ENCODE measurements around the gene AKAP6. TPM values are rescaled to one million over a fixed set of nuclear protein-coding genes. Genes with fewer than 3 reads are reported as not detected.

The AKAP6 gene
- total and polyA plus RNA-seq, 4 donors, result 0.42 to 3.2 (median 1.7) TPM

DNA sequence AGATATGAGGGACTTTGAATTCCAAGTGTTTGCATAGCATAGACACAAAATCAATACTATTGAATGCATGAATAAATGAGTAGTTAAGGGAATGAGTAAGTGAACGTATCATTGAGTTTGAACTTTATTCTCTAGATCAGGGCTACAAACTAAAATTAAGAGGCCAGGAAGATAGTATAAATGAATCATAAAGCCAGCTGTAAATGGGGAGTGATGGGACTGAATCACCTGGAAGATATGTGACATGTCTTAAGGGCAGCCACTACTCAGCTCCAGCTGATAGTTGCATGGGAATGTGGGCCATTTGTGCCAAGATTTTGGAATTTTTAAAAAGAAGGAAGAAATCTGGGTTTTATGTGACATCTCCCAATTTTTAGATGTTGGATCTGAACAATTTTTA lies 229.9 kb downstream of the AKAP6 start:
- H3K27me3 ChIP-seq (ENCODE audit: control insufficient read depth in 4 of 4, insufficient read depth in 4 of 4, low read length in 3 of 4), result no peaks in the 10 kb centered on the region
- 33% methylated on average over 1 of the region's 1 CpG for WGBS
- peaks cover 0 to 7% (median 1%) of the 10 kb centered on the region in 4 donors for H3K4me1 ChIP-seq (ENCODE audit: control insufficient read depth in 4 of 4, insufficient read depth in 4 of 4, low read length in 3 of 4)
- H3K36me3 ChIP-seq (ENCODE audit: control insufficient read depth in 4 of 4, insufficient read depth in 3 of 4, low read depth in 1 of 4, low read length in 3 of 4), result no peaks in the 10 kb centered on the region
- H3K9me3 ChIP-seq (ENCODE audit: control insufficient read depth in 4 of 4, low read length in 3 of 4), result no peaks in the 10 kb centered on the region
- DNase-seq (ENCODE audit: low spot score), result no peak
- no peak overlapping the region for H3K4me3 ChIP-seq (ENCODE audit: low read depth in 1 of 3, low read length in 3 of 3)
- no peak overlapping the region for H3K27ac ChIP-seq (ENCODE audit: low read depth in 1 of 2, low read length in 2 of 2)
- no peak overlapping the region for H3K9ac ChIP-seq (ENCODE audit: low read depth in 1 of 2, low read length in 2 of 2)
- TF ChIP-seq, protein P1, sequence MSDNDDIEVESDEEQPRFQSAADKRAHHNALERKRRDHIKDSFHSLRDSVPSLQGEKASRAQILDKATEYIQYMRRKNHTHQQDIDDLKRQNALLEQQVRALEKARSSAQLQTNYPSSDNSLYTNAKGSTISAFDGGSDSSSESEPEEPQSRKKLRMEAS (IDR thresholded peaks at IDR 0.05), result no peak
- TF ChIP-seq, protein P2, sequence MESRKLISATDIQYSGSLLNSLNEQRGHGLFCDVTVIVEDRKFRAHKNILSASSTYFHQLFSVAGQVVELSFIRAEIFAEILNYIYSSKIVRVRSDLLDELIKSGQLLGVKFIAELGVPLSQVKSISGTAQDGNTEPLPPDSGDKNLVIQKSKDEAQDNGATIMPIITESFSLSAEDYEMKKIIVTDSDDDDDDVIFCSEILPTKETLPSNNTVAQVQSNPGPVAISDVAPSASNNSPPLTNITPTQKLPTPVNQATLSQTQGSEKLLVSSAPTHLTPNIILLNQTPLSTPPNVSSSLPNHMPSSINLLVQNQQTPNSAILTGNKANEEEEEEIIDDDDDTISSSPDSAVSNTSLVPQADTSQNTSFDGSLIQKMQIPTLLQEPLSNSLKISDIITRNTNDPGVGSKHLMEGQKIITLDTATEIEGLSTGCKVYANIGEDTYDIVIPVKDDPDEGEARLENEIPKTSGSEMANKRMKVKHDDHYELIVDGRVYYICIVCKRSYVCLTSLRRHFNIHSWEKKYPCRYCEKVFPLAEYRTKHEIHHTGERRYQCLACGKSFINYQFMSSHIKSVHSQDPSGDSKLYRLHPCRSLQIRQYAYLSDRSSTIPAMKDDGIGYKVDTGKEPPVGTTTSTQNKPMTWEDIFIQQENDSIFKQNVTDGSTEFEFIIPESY (IDR thresholded peaks at IDR 0.05), result no peak
- TF ChIP-seq HNF4A (conservative IDR thresholded peaks at IDR 0.05), result no peak
- TF ChIP-seq RXRA (IDR thresholded peaks at IDR 0.05), result no peak
- TF ChIP-seq SP1 (IDR thresholded peaks at IDR 0.05), result no peak
- TF ChIP-seq HNF4G (IDR thresholded peaks at IDR 0.05), result no peak
- TF ChIP-seq FOXA2 (IDR thresholded peaks at IDR 0.05), result no peak
- TF ChIP-seq GABPA (IDR thresholded peaks at IDR 0.05 in 1 of 2, conservative IDR thresholded peaks at IDR 0.05 in 1 of 2), result no peak
- TF ChIP-seq NR2F2 (IDR thresholded peaks at IDR 0.05), result no peak
- no peak for TF ChIP-seq EGR1 (IDR thresholded peaks at IDR 0.05; ENCODE audit: low read depth in 2 of 2)

DNA sequence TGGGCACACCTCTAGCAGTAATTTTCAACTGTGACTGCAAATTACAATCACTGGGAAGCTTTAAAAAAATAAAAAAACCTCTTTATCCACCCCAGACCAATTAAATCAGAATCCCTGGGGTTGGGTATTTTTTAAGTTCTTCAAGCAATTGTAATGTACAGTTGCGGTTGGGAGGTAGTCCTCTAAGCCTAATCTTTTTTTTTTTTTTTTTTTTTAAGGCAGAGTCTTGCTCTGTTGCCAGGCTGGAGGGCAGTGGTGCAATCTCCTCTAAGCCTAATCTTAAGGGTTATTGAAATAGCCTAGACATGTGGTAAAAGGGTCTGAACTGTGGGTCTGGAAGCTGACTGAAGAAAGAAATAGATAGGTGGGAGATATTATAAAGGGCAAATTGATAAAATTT lies 230.5 kb downstream of the AKAP6 start:
- no peak for DNase-seq (ENCODE audit: low spot score)
- 89% methylated on average over 1 of the region's 1 CpG for WGBS
- Histone ChIP-seq H3K36me3 (ENCODE audit: control insufficient read depth in 4 of 4, insufficient read depth in 3 of 4, low read depth in 1 of 4, low read length in 3 of 4) (no peaks in the 10 kb centered on the region), H3K4me1 (ENCODE audit: control insufficient read depth in 4 of 4, insufficient read depth in 4 of 4, low read length in 3 of 4) (peaks cover 0 to 7% (median 1%) of the 10 kb centered on the region in 4 donors), H3K27ac (ENCODE audit: low read depth in 1 of 2, low read length in 2 of 2) (no peak overlapping the region), H3K4me3 (ENCODE audit: low read depth in 1 of 3, low read length in 3 of 3) (no peak overlapping the region), H3K9ac (ENCODE audit: low read depth in 1 of 2, low read length in 2 of 2) (no peak overlapping the region), H3K27me3 (ENCODE audit: control insufficient read depth in 4 of 4, insufficient read depth in 4 of 4, low read length in 3 of 4) (no peaks in the 10 kb centered on the region), H3K9me3 (ENCODE audit: control insufficient read depth in 4 of 4, low read length in 3 of 4) (no peaks in the 10 kb centered on the region)
- TF ChIP-seq JUND (IDR thresholded peaks at IDR 0.05), result no peak
- TF ChIP-seq, protein P3, sequence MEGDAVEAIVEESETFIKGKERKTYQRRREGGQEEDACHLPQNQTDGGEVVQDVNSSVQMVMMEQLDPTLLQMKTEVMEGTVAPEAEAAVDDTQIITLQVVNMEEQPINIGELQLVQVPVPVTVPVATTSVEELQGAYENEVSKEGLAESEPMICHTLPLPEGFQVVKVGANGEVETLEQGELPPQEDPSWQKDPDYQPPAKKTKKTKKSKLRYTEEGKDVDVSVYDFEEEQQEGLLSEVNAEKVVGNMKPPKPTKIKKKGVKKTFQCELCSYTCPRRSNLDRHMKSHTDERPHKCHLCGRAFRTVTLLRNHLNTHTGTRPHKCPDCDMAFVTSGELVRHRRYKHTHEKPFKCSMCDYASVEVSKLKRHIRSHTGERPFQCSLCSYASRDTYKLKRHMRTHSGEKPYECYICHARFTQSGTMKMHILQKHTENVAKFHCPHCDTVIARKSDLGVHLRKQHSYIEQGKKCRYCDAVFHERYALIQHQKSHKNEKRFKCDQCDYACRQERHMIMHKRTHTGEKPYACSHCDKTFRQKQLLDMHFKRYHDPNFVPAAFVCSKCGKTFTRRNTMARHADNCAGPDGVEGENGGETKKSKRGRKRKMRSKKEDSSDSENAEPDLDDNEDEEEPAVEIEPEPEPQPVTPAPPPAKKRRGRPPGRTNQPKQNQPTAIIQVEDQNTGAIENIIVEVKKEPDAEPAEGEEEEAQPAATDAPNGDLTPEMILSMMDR (IDR thresholded peaks at IDR 0.05; ENCODE audit: low read depth, low read length, missing input control), result no peak
- TF ChIP-seq FOXA1 (IDR thresholded peaks at IDR 0.05), result no peak
- no peak for TF ChIP-seq YY1 (IDR thresholded peaks at IDR 0.05)
- no peak for TF ChIP-seq EGR1 (IDR thresholded peaks at IDR 0.05; ENCODE audit: low read depth in 2 of 2)
- no peak for TF ChIP-seq SP1 (IDR thresholded peaks at IDR 0.05)
- TF ChIP-seq HNF4A (conservative IDR thresholded peaks at IDR 0.05), result no peak
- TF ChIP-seq, protein P1 (IDR thresholded peaks at IDR 0.05), result no peak
- no peak for TF ChIP-seq GABPA (IDR thresholded peaks at IDR 0.05 in 1 of 2, conservative IDR thresholded peaks at IDR 0.05 in 1 of 2)
